ENCODE data around the gene PLD1. TPM values are rescaled to one million over a fixed set of nuclear protein-coding genes. Genes with fewer than 3 reads are reported as not detected.
A peak's percentile ranks its signal among the peaks of the same experiment; 100 is the strongest.
"Not testable (repeated sequence)": the region's sequence is repeated elsewhere in the genome, so short reads cannot be mapped to it uniquely, and the experiment has no call there.

Gene PLD1
- total RNA-seq, 1 donor from 2014 or later = 59.5 TPM

DNA sequence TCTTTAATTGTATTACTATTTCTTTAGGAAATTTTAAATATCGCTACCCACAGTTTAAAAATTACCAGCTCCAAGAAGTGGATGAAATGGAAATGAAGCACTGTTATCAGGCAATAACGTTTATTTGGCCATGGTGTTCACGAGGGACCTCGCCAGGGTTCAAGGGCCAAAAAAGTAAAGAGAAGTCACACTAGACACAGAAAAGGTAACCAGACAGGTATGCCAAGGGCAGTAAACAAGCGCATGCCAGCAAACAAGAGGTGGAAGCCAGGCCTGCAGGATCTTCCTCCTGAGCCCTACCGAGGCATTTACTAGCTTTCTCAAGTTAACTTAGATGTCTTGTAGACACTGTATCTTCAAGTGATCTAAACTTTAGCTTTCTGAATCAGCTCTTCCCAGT, 113.5 kb downstream of the PLD1 start:
- intact Hi-C loops (cut with micrococcal nuclease) = no loop called here
- Histone ChIP-seq H3K27me3 (ENCODE audit: low read depth) (no peaks in the 10 kb centered on the region), H3K27ac (replicated peaks) (no peak overlapping the region), H3K36me3 (peaks cover 33% of the 10 kb centered on the region), H3K4me1 (peaks cover 25% of the 10 kb centered on the region), H3K9me3 (replicated peaks) (no peaks in the 10 kb centered on the region), H3K4me3 (no peak overlapping the region)
- TF ChIP-seq, protein P1, sequence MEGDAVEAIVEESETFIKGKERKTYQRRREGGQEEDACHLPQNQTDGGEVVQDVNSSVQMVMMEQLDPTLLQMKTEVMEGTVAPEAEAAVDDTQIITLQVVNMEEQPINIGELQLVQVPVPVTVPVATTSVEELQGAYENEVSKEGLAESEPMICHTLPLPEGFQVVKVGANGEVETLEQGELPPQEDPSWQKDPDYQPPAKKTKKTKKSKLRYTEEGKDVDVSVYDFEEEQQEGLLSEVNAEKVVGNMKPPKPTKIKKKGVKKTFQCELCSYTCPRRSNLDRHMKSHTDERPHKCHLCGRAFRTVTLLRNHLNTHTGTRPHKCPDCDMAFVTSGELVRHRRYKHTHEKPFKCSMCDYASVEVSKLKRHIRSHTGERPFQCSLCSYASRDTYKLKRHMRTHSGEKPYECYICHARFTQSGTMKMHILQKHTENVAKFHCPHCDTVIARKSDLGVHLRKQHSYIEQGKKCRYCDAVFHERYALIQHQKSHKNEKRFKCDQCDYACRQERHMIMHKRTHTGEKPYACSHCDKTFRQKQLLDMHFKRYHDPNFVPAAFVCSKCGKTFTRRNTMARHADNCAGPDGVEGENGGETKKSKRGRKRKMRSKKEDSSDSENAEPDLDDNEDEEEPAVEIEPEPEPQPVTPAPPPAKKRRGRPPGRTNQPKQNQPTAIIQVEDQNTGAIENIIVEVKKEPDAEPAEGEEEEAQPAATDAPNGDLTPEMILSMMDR (IDR thresholded peaks at IDR 0.05; ENCODE audit: borderline replicate concordance) = no peak
- no peak for DNase-seq

GRCh38 chr3:171695426-171695825, 114.9 kb downstream of the PLD1 start:
- no peak for DNase-seq
- peak overlapping the region; percentile 30 for H3K27ac ChIP-seq (replicated peaks)
- no peaks in the 10 kb centered on the region for H3K27me3 ChIP-seq (ENCODE audit: low read depth)
- peaks cover 41% of the 10 kb centered on the region for H3K36me3 ChIP-seq
- no peaks in the 10 kb centered on the region for H3K9me3 ChIP-seq (replicated peaks)
- intact Hi-C loops (cut with micrococcal nuclease) = no loop called here
- H3K4me3 ChIP-seq = no peak overlapping the region
- H3K4me1 ChIP-seq = peaks cover 25% of the 10 kb centered on the region
- TF ChIP-seq, protein P1 (IDR thresholded peaks at IDR 0.05; ENCODE audit: borderline replicate concordance) = no peak

- Histone ChIP-seq H3K27ac (replicated peaks) (peak overlapping the region; percentile 12), H3K4me1 (peaks cover 25% of the 10 kb centered on the region), H3K27me3 (ENCODE audit: low read depth) (no peaks in the 10 kb centered on the region), H3K36me3 (peaks cover 46% of the 10 kb centered on the region), H3K9me3 (replicated peaks) (no peaks in the 10 kb centered on the region), H3K4me3 (no peak overlapping the region)
- TF ChIP-seq, protein P1 (IDR thresholded peaks at IDR 0.05; ENCODE audit: borderline replicate concordance) = no peak
- intact Hi-C loops (cut with micrococcal nuclease) = no loop called here
- no peak for DNase-seq
These were observed 115.4 kb downstream of the PLD1 start for GRCh38 chr3:171694888-171695287.

GRCh38 chr3:171692551-171692950, 117.7 kb downstream of the PLD1 start:
- intact Hi-C loops (cut with micrococcal nuclease); H3K27me3 ChIP-seq (ENCODE audit: low read depth); H3K9me3 ChIP-seq (replicated peaks); H3K27ac ChIP-seq (replicated peaks); H3K4me3 ChIP-seq; DNase-seq: not testable (repeated sequence)
- Histone ChIP-seq H3K4me1 (peaks cover 40% of the 10 kb centered on the region), H3K36me3 (peaks cover 37% of the 10 kb centered on the region)

DNA sequence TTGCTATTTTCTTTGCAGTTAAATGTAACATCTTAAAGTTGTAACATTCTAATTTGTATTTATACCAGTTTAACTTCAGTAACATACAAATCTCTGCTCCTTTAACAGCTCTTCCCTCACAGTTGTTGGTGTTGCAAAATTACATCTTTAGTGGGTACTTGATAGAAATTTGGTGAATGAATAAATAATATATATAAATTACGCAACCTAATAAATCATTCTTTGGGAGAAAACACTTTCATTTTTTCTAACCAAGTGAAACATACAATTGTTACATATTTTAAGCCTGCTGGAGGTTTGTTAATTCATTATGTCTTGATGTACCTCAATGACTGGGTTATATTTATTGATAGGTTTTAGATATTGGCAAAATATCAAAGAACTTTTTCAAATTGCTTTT, 118.8 kb downstream of the PLD1 start:
- peaks cover 38% of the 10 kb centered on the region for H3K4me1 ChIP-seq
- H3K36me3 ChIP-seq = peaks cover 44% of the 10 kb centered on the region
- H3K27ac ChIP-seq (replicated peaks) = no peak overlapping the region
- no peak overlapping the region for H3K4me3 ChIP-seq
- no peaks in the 10 kb centered on the region for H3K27me3 ChIP-seq (ENCODE audit: low read depth)
- intact Hi-C loops (cut with micrococcal nuclease) = no loop called here
- TF ChIP-seq, protein P1 (IDR thresholded peaks at IDR 0.05; ENCODE audit: borderline replicate concordance) = no peak
- H3K9me3 ChIP-seq (replicated peaks) = no peaks in the 10 kb centered on the region
- no peak for DNase-seq

DNA sequence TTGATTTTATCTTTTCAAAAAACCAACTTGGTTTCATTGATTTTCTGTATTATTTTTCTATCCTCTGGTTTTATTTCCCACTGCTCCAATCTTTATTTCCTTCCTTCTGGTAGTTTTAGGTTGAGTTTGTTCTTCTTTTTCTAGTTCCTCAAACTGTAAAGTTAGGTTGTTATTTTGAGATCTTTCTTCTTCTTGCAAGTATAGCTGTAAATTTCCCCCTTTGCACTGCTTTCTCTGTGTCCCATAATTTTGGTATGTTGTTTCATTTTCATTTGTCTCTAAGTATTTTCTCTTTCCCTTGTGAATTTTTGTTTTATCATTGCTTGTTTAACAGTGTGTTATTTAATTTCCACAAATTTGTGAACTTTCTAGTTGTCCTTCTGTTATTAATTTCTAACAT, 120.0 kb downstream of the PLD1 start:
- no peaks in the 10 kb centered on the region for H3K9me3 ChIP-seq (replicated peaks)
- peak overlapping the region; percentile 21 for H3K27ac ChIP-seq (replicated peaks)
- peaks cover 49% of the 10 kb centered on the region for H3K36me3 ChIP-seq
- intact Hi-C loops (cut with micrococcal nuclease) = no loop called here
- no peak overlapping the region for H3K4me3 ChIP-seq
- H3K27me3 ChIP-seq (ENCODE audit: low read depth) = no peaks in the 10 kb centered on the region
- TF ChIP-seq, protein P1 (IDR thresholded peaks at IDR 0.05; ENCODE audit: borderline replicate concordance) = no peak
- peaks cover 26% of the 10 kb centered on the region for H3K4me1 ChIP-seq
- DNase-seq = no peak
